ENCODE measurements around the gene LAMC2.

DNA sequence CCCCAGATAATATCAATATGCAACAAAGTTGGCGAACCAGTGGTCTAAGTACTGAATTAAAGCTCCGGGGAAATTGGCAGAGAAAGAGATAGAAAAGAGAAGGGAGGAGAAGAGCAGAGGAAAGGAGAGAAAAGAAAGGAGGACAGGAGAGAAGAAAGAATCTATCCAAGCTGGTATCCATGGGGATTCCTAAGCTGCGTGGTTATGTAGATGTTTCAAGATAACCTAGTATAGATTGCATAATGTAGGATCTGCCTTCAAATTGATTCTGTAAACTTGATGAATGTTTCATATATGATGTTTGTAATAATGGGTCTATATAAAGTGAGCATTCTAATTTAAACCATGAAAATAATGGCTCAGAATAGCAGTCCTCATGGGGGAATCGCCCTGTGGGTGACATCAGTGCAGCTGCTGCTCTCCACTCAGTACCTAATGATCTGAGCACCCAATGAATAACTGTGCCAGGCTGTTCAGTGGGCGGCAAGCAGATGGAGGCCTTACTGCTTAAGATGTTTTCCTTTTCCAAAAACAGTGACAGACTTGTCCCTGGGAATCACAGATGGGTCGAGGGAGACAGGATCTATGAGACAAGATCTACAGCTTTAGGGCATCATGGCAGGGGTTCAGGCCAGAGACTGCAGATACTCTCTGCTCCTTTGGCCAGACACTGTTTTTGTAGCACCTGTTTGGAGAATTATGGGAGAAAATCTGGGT, 78.0 kb downstream of the LAMC2 start:
- TF ChIP-seq NR2C1 (IDR thresholded peaks at IDR 0.05) (no peak), SP1 (IDR thresholded peaks at IDR 0.05; ENCODE audit: low read depth, low read length) (no peak), RFX5 (IDR thresholded peaks at IDR 0.05; ENCODE audit: low read depth, low read length) (no peak), POLR2A (IDR thresholded peaks at IDR 0.05; ENCODE audit: low read depth, low read length) (no peak), ZNF24 (IDR thresholded peaks at IDR 0.05) (no peak), GABPA (IDR thresholded peaks at IDR 0.05; ENCODE audit: low read depth) (no peak), ETV6 (conservative IDR thresholded peaks at IDR 0.05 in 1 of 2, IDR thresholded peaks at IDR 0.05 in 1 of 2; ENCODE audit: borderline replicate concordance in 1 of 2, low read depth in 1 of 2) (no peak)
